SK-N-SH treated with all-trans-retinoic acid at 6 μM for 48 hours (cell line): ENCODE results near the gene TAS2R1.

Experiments used
- BACH2 ChIP-seq: fragments of 250-450 bp; sonication (Bioruptor Pico); IDR thresholded peaks from 2 replicates; pipeline ENCODE4 v1.9.0; 2021; ENCODE audit warnings: mild to moderate bottlenecking, borderline replicate concordance
- CSDC2 ChIP-seq: fragments of 250-450 bp; sonication (Bioruptor Pico); IDR thresholded peaks from 2 replicates; pipeline ENCODE4 v1.5.0; 2020; ENCODE audit warnings: mild to moderate bottlenecking, moderate library complexity
- GLIS3 ChIP-seq: fragments of 250-450 bp; sonication (Bioruptor Pico); IDR thresholded peaks from 2 replicates; pipeline ENCODE4 v1.5.0; 2020; ENCODE audit warnings: mild to moderate bottlenecking, moderate library complexity
- SNAI2 ChIP-seq: fragments of 250-450 bp; sonication (Bioruptor Pico); IDR thresholded peaks from 2 replicates; pipeline ENCODE4 v1.5.0; 2020; ENCODE audit warnings: mild to moderate bottlenecking, moderate library complexity
- ZC3H10 ChIP-seq: fragments of 250-450 bp; sonication (Bioruptor Pico); IDR thresholded peaks from 2 replicates; pipeline ENCODE4 v1.5.1; 2021; ENCODE audit warnings: mild to moderate bottlenecking, moderate library complexity

GRCh38 chr5:9617221-9617620 is 12.9 kb downstream of the TAS2R1 start:
- TF ChIP-seq SNAI2 (CRISPR knock-in tag) (no peak), CSDC2 (CRISPR knock-in tag) (no peak), BACH2 (no peak), GLIS3 (CRISPR knock-in tag) (no peak), ZC3H10 (CRISPR knock-in tag) (no peak)
